Left hindlimb (tissue), 1 donor: ENCODE data around the gene NETO2.
"Not testable (repeated sequence)": the region's sequence is repeated elsewhere in the genome, so short reads cannot be mapped to it uniquely, and the experiment has no call there.

Source experiments
- DNase-seq: peaks from one replicate; pipeline ENCODE4 v3.0.0-alpha.2; 2018

Gene NETO2

DNA sequence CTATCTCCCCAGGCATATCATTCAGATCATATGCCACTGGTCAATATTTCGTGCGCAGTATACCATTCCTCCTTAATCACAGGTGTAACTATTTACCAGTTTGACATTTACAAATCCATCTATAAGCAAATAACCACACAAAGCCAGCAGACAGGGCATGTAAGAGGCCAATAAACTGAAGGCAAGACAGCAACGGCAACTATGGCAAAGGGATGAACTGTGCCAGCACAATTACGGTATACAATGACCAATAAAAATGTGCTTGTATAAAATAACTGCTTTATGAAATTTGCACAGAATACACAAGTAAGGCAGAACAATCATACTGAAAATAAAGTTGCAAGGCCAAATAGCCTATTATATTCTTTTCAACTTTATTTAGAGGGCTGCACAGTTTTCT, 9.2 kb downstream of the NETO2 start:
- DNase-seq: no peak

DNA sequence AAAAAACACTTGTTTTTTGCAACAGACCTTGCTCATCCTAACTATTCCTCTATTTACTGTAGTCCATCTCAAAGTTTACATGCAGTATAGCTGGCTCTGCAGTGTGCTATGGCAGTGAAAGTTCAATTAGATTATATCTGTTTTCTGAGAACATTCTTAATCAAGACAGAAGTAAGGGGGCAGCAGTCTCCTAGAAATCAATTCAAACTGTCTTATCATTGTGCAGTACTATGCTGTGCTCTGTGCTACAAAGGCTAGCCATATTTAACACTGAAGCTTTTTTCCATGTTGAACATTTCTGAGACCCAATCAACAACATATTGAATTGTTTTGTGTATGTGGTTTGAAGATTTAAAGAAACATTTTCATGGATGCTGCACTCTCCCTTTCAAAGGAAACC, 11.4 kb downstream of the NETO2 start:
- DNase-seq: no peak

DNA sequence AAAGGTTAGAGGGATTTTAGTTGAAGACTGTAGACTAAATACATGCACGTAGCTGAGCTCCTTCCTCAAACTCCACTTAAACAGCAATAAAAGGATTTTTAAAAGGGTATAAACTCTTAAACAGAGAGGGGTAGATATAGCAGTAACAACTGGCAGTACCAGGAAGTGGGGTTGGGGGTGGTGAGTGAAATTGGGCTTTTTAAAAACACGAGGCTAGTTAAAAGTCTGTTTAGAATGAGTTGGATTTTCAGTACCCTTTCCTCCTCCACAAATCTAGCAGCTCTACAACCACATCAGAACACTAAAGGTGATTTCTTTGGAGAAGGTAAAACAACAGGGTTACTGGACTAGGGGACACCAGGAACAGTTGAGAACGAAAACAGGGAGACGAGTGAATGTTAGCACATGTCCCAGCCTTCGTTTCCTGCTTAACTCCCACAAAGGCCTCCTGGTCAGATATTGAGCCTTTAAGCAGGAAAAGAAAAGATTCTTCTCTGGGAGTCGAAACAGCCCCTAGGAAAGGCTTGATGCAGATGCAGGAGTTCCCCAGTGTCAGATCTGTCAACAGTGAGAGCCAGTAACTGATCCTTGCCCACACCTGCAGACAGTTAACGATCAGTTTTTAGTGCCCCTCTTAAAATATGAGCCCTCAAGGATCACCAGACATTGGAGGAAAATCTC, 13.8 kb downstream of the NETO2 start:
- no peak for DNase-seq

DNA sequence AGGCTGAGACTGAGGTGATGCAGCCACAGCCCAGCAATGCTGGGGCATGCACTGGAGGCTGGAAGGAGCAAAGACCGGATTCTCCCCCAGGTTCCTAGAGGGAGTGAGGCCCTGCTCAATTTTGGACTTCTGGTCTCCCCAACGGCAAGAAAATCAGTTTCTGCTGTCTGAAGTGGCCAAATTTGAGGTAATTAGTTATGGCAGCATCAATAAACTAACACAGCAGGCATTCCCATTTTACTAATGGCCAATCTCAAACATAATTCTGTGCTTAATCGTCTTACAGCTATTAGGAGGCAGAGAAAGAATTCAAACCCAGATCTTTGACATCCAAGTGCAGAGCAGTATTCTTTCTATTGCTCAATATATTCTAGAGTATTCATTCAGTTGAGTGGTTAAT, 16.2 kb downstream of the NETO2 start:
- DNase-seq: no peak

DNA sequence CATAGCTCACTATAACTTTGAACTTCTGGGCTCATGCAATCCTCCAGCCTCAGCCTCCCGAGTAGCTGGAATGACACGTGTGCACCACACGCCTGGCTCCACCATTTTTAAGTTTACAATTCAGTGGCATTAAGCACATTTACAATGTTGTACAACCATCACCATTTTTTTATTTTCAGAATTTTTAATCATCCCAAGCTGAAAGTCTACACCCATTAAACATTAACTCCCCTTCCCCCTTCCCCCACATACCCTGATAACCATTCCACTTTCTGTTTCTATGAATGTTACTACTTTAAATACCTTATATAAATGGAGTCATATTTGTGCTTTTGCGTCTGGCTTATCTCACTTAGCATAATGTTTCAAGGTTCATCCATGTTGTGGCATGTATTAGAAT, 18.0 kb downstream of the NETO2 start:
- DNase-seq: no peak

DNA sequence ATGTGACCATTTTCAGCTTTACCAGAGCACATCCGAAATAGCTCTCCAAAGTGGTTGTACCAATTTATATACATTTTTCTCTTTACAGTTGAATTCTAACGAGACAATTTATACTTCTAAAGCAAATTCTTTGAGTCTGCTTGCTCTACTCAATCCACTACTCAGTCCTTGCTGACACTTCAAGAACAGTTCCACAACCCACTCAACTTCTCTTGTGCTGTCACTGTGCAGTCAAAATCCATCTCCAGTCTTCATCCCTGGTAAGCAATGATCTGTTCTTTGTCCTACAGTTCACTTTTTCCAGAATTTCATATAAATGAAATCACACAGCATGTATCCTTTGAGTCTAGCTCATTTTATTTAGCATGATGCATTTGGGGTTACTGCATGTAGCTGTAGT, 30.6 kb downstream of the NETO2 start:
- DNase-seq: no peak

DNA sequence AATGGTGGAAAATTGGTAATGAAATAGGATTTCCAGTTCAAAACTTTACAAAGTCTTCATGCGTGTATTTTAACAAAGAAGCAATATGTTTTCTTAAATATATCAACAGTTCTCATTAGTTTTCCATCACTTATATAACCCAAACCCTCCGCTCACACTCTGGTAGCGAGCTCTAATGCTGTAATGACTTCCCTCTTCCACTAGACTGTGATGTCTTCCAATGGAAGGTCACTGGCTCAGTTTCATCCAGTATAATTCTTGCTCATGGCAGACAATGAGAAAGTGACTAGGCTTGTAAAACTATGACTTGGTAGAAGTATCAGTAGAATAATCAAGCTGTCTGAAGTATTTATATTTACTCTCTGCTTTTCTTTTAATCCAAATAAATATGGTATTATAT, 32.8 kb downstream of the NETO2 start:
- no peak for DNase-seq

DNA sequence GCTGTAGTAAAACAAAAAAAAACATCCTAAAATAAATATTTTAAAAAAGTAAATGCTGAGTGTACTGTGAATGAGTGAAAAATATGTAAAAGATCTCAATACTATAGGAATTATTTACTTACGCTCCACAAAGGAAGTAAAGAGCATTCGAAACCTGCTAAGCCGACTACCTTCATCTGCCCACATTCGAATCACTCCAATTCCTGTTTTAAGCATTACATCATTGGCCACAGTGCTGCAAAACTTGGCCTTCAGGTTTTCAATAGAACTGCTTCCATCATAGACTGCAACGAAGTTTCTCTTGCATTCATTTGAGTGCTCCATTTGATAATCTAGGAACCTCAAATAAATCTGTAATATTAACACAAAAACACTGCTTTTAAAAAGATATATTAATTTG, 34.4 kb downstream of the NETO2 start:
- DNase-seq: no peak

DNA sequence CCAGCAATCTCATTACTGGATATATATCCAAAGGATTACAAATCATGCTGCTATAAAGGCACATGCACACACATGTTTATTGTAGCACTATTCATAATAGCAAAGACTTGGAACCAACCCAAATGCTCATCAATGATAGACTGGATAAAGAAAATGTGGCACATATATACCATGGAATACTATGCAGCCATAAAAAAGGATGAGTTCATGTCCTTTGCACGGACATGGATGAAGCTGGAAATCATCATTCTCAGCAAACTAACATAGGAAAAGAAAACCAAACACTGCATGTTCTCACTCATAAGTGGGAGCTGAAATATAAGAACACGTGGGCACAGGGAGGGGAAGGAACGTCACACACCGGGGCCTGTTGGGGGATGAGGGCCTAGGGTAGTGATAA, 40.8 kb downstream of the NETO2 start:
- not testable (repeated sequence) for DNase-seq

DNA sequence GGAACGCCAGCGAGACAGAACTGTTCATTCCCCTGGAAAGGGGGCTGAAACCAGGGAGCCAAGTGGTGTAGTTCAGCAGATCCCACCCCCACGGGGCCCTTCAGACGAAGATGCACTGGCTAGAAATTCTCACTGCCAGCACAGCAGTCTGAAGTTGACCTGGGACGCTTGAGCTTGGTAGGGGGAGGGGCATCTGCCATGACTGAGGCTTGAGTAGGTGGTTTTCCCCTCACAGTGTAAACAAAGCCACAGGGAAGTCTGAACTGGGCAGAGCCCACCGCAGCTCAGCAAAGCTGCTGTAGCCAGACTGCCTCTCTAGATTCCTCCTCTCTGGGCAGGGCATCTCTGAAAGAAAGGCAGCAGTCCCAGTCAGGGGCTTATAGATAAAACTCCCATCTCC, 46.6 kb downstream of the NETO2 start:
- not testable (repeated sequence) for DNase-seq

DNA sequence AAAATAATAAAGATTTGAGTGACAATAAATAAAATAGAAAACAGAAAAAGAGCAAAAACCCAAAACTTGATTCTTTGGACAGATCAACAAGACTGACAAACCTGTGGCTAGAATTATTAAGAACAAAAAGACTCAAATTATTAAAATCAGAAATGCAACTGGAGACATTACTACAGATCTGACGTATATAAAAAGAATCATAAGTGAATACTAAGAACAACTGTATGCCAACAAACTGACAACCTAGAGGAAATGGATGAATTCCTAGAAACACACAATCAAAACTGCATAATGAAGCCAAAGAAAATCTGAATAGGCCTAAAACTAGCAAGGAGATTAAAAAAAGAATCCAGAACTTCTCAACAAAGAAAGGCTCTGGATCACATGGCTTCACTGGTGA, 47.4 kb downstream of the NETO2 start:
- DNase-seq: no peak

DNA sequence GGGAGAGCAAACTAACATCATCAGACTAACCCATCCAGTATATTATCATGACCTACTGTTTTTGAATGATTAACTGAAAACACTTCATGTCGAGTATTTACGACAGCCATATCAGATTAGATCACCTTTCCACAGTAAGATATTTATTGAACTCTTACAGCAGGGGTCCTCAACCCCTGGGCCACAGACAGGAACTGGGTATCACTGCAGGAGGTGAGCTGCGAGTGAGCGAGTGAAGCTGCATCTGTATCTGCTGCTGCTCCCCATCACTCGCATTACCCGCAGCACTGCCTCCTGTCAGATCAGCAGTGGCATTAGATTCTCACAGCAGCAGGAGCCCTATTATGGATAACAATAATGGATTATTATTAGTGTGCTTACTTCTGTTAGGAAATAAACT, 59.5 kb downstream of the NETO2 start:
- DNase-seq: no peak

DNA sequence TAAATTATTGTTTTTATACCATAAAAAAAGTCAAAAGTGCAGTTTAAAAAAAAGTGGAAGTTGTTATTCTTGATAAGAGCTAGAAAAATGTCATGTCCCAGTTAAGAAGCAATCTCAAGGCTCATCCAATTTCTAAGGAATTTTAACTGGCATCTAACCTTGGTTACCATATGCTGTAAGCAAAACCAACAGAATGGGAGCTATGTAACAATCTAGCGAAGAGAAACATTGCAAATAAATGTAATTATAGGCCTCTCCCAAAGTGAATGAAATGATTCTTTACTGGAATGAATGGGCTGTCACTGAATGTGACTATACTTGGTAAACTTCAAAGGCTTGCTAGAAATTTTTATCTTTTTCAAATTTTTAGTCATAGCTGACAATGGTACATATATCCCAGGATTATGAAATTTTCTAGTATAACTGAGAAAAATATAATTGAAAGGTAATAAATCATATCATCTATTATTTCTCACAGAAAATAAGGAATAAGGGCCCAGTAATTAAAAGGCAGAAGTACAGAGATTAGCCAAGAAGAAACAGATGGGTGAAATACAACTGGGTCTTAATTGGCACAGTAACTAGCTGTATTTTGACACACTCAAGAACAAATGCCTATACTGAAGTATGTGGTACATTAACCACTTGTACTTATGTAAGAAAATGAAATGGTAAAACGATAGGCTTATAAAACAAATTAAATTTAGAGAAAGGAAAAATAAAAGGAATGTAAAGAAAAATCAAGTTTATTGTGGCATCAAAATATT, 61.5 kb downstream of the NETO2 start:
- no peak for DNase-seq

DNA sequence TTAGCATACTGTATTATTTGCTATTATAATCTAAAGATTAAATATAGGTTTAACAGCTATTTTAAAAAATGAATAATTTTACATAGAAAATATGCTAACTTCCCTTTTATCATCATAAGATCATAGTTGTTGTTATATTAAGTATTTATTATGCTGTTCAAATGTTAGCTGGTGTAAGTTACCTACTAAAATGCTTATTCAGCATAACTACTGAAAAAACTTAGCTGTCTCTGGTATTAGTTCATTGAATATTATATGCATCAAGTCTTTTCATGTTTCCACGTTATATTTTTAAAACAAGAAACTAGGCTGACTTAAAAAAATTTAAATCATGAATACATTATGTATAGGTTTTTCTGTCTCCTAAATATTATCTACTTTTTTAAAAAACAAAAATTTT, 62.6 kb downstream of the NETO2 start:
- no peak for DNase-seq

DNA sequence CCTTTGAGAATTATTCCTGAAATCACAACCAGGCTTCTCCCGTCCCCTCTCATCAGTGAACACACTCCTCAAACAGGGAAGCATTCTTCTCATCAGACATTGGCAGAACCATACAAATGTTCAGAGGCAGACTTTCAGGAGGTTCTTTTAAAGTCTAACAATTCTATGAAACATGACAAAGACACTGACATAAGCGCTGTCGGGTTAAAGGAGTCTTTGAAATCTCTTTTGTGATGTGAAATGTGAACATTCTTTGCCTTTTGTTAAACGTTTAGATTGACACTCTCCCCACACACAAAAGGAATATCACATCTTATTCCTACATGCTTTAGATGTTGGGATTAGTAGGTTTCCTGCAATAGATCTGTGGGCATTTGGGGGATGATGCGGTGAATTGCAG, 63.9 kb downstream of the NETO2 start:
- no peak for DNase-seq

DNA sequence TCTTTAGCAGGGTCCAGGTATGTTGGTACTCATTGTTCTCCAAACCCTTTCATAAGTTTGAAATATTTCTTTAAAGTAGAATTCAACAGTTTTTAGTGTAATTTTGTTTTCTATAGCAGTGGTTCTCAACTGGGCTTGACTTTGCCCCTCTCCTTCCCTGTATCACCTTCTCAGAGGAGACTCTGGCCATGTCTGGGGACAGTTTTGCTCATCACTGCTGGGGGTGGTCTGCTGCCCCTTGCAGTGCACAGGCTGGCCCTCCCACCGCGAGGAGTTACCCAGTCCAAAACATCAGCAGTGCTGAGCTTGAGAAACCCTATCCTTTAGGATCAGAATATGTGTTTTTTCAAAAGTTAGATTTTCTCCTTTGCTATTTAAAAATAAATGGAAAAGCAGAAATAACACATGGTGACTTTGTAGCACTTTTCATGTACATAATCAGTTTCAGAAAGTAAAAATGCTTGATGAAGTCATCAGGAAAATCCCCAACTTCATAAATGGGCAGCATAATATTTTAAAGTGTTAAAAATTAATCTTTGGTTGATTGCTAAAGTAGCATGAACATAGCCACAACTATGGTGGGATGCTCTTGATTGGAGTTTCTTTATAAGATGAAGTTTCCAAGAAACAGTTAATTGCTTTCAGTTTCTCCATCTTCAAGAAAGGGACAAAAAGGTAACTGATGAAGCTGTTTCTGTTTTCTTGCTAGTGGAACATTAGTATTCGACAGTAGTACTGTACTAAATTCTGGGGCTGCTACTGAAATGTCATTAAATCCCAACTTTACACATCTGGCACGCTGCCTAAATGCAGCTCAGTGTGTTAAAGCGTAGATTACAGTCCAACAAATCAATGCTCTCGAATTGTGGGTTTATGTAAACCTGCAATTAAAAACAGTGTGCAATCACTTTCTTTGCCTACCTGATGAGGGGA, 70.3 kb downstream of the NETO2 start:
- no peak for DNase-seq

DNA sequence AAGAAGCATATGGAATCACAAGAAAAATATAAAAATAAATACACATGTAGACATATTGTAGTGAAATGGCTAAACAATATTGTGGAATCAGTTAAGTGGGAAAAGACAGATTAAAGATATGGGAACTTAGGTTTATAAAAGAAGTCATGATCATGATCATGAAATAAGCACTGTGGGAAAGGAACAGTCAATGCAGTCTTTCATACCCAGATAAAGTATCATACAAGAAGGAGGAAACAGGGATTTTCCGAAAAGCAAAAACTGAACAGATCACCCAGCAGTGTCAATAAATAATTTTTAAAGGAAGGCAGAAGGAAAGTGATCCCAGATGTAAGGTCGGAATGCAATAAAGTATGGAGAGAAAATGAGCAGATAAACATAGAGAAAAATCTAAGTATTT, 71.6 kb downstream of the NETO2 start:
- DNase-seq: no peak

DNA sequence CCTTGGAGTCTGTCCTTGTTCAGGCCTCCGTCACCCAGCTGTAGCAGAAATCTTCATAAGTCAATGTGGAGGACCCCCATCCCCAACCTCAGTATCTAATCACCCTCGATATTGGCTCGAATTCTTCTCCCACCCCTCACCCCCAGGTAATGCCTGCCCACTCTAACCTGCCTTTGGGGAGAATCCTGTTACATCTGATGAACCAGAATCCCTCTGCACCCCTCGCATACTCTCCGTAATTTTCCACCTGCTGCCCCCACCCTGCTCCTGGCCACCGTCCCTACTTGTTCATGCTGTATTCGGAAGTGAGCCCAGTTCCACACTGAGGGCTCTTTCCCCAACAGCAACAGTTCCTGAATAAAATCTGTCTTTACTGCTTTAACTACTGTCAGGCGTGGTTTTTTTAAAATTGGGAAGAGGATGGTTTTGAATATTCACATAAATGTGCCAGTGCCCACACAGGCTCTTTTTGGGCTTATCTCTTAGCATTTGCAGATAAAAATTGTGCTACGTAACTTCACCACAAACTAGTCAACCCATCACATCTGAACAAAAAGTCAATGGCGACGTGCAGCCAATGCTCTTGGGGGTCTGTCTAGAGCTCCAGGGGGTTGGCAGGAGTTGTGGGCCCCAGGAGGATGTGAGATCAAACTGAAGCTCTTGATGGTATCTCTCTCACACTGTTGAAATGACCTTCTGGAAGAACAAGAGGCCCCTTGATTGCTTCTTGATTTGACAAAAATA, 73.7 kb downstream of the NETO2 start:
- no peak for DNase-seq

DNA sequence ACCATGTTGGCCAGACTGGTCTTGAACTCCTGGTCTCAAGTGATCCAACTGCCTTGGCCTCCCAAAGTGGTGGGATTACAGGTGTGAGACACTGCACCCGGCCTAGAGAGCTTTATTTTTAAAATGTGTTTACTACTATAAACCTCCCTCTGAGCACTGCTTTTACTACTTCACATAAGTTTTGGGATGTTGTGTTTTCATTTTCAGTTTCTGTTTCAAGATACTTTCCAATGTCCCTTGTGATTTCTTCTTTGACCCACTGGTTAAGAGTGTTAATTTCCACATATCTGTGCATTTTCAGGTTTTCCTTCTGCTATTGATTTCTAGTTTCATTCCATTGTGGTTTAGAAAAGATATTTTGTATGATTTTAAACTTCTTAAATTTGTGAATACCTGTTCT, 74.4 kb downstream of the NETO2 start:
- no peak for DNase-seq

DNA sequence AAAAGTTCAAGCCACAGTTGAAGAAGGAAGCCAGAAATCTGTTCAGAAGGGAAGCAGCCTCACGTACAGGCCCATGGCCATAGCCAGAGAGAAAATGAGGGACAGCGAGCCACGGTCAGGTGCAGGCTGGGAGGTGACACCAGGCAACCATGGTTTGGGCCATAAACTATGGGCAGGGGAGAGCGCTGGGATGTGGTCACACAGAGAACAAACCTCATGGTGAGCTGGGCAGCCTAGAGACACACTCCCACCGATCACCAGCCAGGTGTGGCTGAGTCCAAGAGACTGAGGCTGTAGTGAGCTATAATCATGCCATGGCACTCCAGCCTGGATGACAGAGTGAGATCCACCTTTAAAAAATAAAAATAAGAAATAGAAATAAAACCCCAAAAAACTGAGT, 76.5 kb downstream of the NETO2 start:
- no peak for DNase-seq

DNA sequence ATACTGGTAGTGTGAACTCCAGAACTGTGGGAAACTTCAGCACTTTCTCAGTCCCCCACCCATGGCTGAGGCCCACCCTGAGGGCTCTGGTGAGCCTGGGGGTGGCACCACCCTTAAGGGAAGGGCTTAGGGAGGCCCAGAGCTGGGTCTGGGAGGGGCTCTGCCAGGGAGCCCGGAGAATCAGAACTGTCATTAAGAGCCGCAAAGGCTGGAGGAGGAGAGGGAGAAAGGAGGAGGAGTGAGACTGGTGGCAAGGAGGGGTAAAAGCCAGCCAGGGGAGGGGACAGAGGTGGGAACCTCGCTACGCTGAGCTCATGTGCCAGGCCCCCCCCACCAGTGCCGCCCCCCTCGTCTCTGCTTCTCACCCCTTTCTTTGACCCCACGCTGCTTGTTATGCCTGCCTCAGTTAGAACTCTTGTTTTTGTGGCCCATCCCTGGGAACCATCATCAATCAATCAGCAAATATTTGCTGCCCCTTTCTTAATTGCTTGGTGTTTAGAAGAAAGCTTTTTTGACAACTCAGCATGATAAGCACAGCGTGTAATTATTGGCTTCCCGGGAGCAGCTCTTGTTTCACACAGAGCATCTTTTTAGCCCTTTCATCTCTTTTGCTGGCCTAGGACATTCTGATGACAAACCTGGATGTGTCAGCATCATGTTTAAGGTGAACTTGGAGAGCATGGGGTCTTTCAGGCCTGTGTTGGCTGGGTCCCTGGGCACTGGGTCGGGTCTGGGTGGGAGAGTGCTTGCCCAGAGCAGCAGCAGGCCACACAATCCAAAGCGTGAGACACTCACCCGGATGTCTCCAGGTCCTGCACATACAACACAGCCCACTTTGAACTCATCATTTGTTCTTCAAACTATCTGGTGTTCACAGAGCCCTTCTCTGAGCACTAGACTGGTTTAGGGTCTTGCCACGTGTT, 77.7 kb downstream of the NETO2 start:
- no peak for DNase-seq

DNA sequence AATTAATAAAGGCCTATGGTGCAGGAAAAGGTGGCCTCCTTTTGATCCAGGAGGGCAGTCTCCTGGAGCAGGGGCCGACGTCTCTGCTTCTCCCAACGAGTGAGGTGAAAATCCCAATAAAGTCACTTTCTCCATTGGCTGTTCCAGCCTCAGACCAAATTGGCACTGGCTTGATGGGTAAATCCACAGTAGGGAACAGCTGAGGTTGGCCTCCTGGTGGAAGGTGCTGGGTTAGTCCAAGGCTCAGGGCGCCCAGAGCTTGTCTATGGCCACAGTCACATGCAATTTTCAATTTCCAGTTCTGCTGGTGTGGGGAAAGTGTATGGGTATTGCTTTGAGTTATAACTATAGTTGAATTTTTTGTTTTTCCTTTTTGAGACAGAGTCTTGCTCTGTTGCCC, 79.0 kb downstream of the NETO2 start:
- DNase-seq: no peak
